GM21390 (cell line): ENCODE data around the gene APBB2.
A peak's percentile ranks its signal among the peaks of the same experiment; 100 is the strongest.
"Not testable (repeated sequence)": the region's sequence is repeated elsewhere in the genome, so short reads cannot be mapped to it uniquely, and the experiment has no call there.

Experiments used
- ATAC-seq: cut with Tn5 transposase; IDR thresholded peaks from one replicate; pipeline ENCODE4 v1.9.1; 2021; ENCODE audit not compliant: unreplicated experiment

The APBB2 gene

GRCh38 chr4:40952672-40953071, 261.7 kb downstream of the APBB2 start:
- ATAC-seq, result no peak

- no peak for ATAC-seq
These were observed 262.1 kb downstream of the APBB2 start for GRCh38 chr4:40952217-40952616.

GRCh38 chr4:40951026-40951425, 263.3 kb downstream of the APBB2 start:
- no peak for ATAC-seq

- no peak for ATAC-seq
These were observed 264.8 kb downstream of the APBB2 start for GRCh38 chr4:40949358-40950100.

GRCh38 chr4:40948014-40948413, 266.3 kb downstream of the APBB2 start:
- no peak for ATAC-seq

- no peak for ATAC-seq
These were observed 267.7 kb downstream of the APBB2 start for GRCh38 chr4:40946652-40947051.

- no peak for ATAC-seq
These were observed 273.6 kb downstream of the APBB2 start for GRCh38 chr4:40940756-40941155.

GRCh38 chr4:40940317-40940741, 274.0 kb downstream of the APBB2 start:
- ATAC-seq, result no peak

GRCh38 chr4:40939856-40940255, 274.5 kb downstream of the APBB2 start:
- no peak for ATAC-seq

- ATAC-seq, result no peak
These were observed 276.0 kb downstream of the APBB2 start for GRCh38 chr4:40938337-40938736.

- no peak for ATAC-seq
These were observed 277.1 kb downstream of the APBB2 start for GRCh38 chr4:40937140-40937725.

- no peak for ATAC-seq
These were observed 279.7 kb downstream of the APBB2 start for GRCh38 chr4:40934676-40935075.

GRCh38 chr4:40933272-40934053, 280.9 kb downstream of the APBB2 start:
- no peak for ATAC-seq

GRCh38 chr4:40931841-40932240, 282.5 kb downstream of the APBB2 start:
- no peak for ATAC-seq

- no peak for ATAC-seq
These were observed 283.1 kb downstream of the APBB2 start for GRCh38 chr4:40931238-40931637.

GRCh38 chr4:40927074-40927473, 287.3 kb downstream of the APBB2 start:
- no peak for ATAC-seq

GRCh38 chr4:40924793-40925117, 289.6 kb downstream of the APBB2 start:
- ATAC-seq, result no peak

GRCh38 chr4:40924096-40924792, 290.1 kb downstream of the APBB2 start:
- ATAC-seq, result peak; percentile 83

- ATAC-seq, result no peak
These were observed 290.8 kb downstream of the APBB2 start for GRCh38 chr4:40923316-40924095.

GRCh38 chr4:40919976-40920375, 294.4 kb downstream of the APBB2 start:
- not testable (repeated sequence) for ATAC-seq

GRCh38 chr4:40918330-40918729, 296.0 kb downstream of the APBB2 start:
- ATAC-seq, result no peak
